Keratinocyte (primary cell): ENCODE results near the gene ACTN3. TPM values are rescaled to one million over a fixed set of nuclear protein-coding genes. Genes with fewer than 3 reads are reported as not detected.

Experiments
- DNase-seq: peaks from one replicate; pipeline ENCODE4 v3.0.0-alpha.2; 2011; ENCODE audit warnings: low read depth, missing footprints, low spot score
- FAIRE-seq: peaks from 2 replicates; lab custom pipeline; 2011; peaks lifted over from hg19 to GRCh38; lab: Jason Lieb, UNC
- H2AFZ ChIP-seq: 2 replicates; pipeline ENCODE4 v1.6.0; 2012; ENCODE audit warnings: low read length, control low read depth, inconsistent platforms; ENCODE audit not compliant: control insufficient read depth
- H3K27ac ChIP-seq: 2 replicates; pipeline ENCODE4 v1.5.1; 2011; ENCODE audit warnings: low read length; ENCODE audit not compliant: control insufficient read depth, insufficient read depth
- H3K27me3 ChIP-seq: 3 replicates; pipeline ENCODE4 v1.6.0; 2011; ENCODE audit warnings: low read length; ENCODE audit not compliant: control insufficient read depth, insufficient read depth; ENCODE audit errors: extremely low read depth
- H3K36me3 ChIP-seq, 2 experiments: 2 replicates in 1 of 2; 3 replicates in 1 of 2; pipeline ENCODE4 v1.5.1; 2011; ENCODE audit warnings: low read length in 2 of 2, mild to moderate bottlenecking in 1 of 2; ENCODE audit not compliant: control insufficient read depth in 2 of 2, insufficient read depth in 2 of 2; ENCODE audit errors: extremely low read depth in 1 of 2
- H3K4me1 ChIP-seq: 3 replicates; pipeline ENCODE4 v1.5.1; 2011; ENCODE audit warnings: low read length; ENCODE audit not compliant: control insufficient read depth, insufficient read depth; ENCODE audit errors: extremely low read depth
- H3K4me2 ChIP-seq: 3 replicates; pipeline ENCODE4 v1.6.0; 2011; ENCODE audit warnings: low read depth, low read length; ENCODE audit not compliant: control insufficient read depth, insufficient read depth; ENCODE audit errors: extremely low read depth
- H3K4me3 ChIP-seq, 3 experiments: fragments of 200-600 bp in 1 of 3; sonication (generic) in 1 of 3; 2 replicates in 2 of 3; 3 replicates in 1 of 3; pipeline ENCODE4 v1.5.1; 2011 to 2016; ENCODE audit warnings: low read length in 3 of 3, mild to moderate bottlenecking in 3 of 3, control low read depth in 2 of 3, inconsistent platforms in 1 of 3, low read depth in 1 of 3, mixed read lengths in 1 of 3, mixed run types in 1 of 3, moderate library complexity in 1 of 3; ENCODE audit not compliant: control insufficient read depth in 2 of 3, insufficient read depth in 2 of 3; ENCODE audit errors: extremely low read depth in 1 of 3
- H3K79me2 ChIP-seq: 2 replicates; pipeline ENCODE4 v1.6.0; 2012; ENCODE audit warnings: low read length; ENCODE audit not compliant: control insufficient read depth, insufficient read depth
- H3K9ac ChIP-seq: 3 replicates; pipeline ENCODE4 v1.6.0; 2011; ENCODE audit warnings: low read length; ENCODE audit not compliant: control insufficient read depth, insufficient read depth; ENCODE audit errors: extremely low read depth
- H3K9me1 ChIP-seq: 3 replicates; pipeline ENCODE4 v1.6.0; 2011; ENCODE audit warnings: low read length; ENCODE audit not compliant: control insufficient read depth, insufficient read depth; ENCODE audit errors: extremely low read depth
- H3K9me3 ChIP-seq: 2 replicates; pipeline ENCODE4 v1.5.1; 2012; ENCODE audit warnings: low read depth, low read length; ENCODE audit not compliant: control insufficient read depth
- H4K20me1 ChIP-seq: 3 replicates; pipeline ENCODE4 v1.6.0; 2011; ENCODE audit warnings: low read length; ENCODE audit not compliant: control insufficient read depth, insufficient read depth; ENCODE audit errors: extremely low read depth
- EZH2 ChIP-seq: IDR thresholded peaks from one replicate; pipeline ENCODE4 v1.6.1; 2012; ENCODE audit warnings: inconsistent platforms, mild to moderate bottlenecking, low read length, moderate library complexity
- dilution Hi-C: fragments of 300-500 bp; cut with MboI; formaldehyde crosslinking; loops from one replicate; pipeline ENCODE4 v1.7.0; 2020; ENCODE audit warnings: low sequenced_read_pairs; ENCODE audit not compliant: extremely low pct_ligation_motif_present
- polyA plus RNA-seq, 5 experiments: library from polyadenylated mRNA; depleted of rRNA in 3 of 5; stranded (reverse) in 3 of 5; stranded (forward) in 1 of 5; unstranded in 1 of 5; fragments of >200 nt; gene quantifications; 1 replicate in 1 of 5; 2 replicates in 3 of 5; 3 replicates in 1 of 5; pipeline versions ENCODE4 v1.2.1 to v1.2.3, GENCODE V29; 2011 to 2012; ENCODE audit warnings: missing spikeins in 2 of 5, low read depth in 1 of 5, low replicate concordance in 1 of 5
- TF ChIP-seq, protein P1 (sequence below), 3 experiments: IDR thresholded peaks in 1 of 3; conservative IDR thresholded peaks in 1 of 3; optimal IDR thresholded peaks in 1 of 3; 2 replicates in 2 of 3; 3 replicates in 1 of 3; pipeline versions ENCODE3 to v1.5.1; 2011; ENCODE audit warnings: low read length in 3 of 3, mild to moderate bottlenecking in 3 of 3, moderate library complexity in 2 of 3, control low read depth in 1 of 3, inconsistent platforms in 1 of 3; ENCODE audit not compliant: insufficient read depth in 2 of 3; ENCODE audit errors: extremely low read depth in 1 of 3

ACTN3 gene
- polyA plus RNA-seq, 1 donor (not counting 4 experiments of a cell fraction or from before 2014, with no cell fraction given) = not detected

DNA sequence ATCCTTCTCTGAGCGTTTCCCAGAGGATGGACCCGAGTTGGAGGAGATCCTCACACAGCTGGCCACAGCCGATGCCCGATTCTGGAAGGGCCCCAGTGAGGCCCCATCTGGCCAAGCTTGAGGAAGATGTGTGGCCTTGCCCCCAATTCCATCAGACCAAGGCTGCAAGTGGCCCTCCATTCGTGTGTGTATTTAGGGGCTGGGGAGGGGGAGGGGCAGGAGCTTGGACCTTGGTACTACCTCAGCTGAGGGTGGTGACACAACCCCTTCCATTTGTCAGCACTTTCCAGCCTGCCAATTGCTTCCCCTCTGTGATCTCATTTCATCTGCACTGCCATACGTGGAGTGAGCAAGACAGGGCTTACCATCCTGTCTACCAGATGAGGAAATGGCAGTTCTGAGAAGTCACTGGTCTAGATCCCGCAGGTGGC, 37.6 kb upstream of the ACTN3 start:
- H3K79me2 ChIP-seq = peaks cover 13% of the 10 kb centered on the region
- dilution Hi-C loops = no loop called here
- H2AFZ ChIP-seq = no peak overlapping the region
- H3K27ac ChIP-seq = no peak overlapping the region
- H3K9ac ChIP-seq = no peak overlapping the region
- no peaks in the 10 kb centered on the region for H3K9me1 ChIP-seq
- H4K20me1 ChIP-seq = no peaks in the 10 kb centered on the region
- H3K4me2 ChIP-seq = no peak overlapping the region
- H3K27me3 ChIP-seq = no peaks in the 10 kb centered on the region
- H3K4me3 ChIP-seq = no peak overlapping the region
- no peaks in the 10 kb centered on the region for H3K9me3 ChIP-seq
- H3K4me1 ChIP-seq = peaks cover 7% of the 10 kb centered on the region
- FAIRE-seq (no peak), DNase-seq (no peak)
- peaks cover 5 to 15% of the 10 kb centered on the region in 2 experiments for H3K36me3 ChIP-seq
- TF ChIP-seq, protein P1, sequence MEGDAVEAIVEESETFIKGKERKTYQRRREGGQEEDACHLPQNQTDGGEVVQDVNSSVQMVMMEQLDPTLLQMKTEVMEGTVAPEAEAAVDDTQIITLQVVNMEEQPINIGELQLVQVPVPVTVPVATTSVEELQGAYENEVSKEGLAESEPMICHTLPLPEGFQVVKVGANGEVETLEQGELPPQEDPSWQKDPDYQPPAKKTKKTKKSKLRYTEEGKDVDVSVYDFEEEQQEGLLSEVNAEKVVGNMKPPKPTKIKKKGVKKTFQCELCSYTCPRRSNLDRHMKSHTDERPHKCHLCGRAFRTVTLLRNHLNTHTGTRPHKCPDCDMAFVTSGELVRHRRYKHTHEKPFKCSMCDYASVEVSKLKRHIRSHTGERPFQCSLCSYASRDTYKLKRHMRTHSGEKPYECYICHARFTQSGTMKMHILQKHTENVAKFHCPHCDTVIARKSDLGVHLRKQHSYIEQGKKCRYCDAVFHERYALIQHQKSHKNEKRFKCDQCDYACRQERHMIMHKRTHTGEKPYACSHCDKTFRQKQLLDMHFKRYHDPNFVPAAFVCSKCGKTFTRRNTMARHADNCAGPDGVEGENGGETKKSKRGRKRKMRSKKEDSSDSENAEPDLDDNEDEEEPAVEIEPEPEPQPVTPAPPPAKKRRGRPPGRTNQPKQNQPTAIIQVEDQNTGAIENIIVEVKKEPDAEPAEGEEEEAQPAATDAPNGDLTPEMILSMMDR (optimal IDR thresholded peaks at IDR 0.05 in 1 of 3, IDR thresholded peaks at IDR 0.05 in 1 of 3, conservative IDR thresholded peaks at IDR 0.05 in 1 of 3; ENCODE audit: extremely low read depth in 1 of 3, insufficient read depth in 2 of 3, low read length in 3 of 3) = no peak
- no peak for TF ChIP-seq EZH2

DNA sequence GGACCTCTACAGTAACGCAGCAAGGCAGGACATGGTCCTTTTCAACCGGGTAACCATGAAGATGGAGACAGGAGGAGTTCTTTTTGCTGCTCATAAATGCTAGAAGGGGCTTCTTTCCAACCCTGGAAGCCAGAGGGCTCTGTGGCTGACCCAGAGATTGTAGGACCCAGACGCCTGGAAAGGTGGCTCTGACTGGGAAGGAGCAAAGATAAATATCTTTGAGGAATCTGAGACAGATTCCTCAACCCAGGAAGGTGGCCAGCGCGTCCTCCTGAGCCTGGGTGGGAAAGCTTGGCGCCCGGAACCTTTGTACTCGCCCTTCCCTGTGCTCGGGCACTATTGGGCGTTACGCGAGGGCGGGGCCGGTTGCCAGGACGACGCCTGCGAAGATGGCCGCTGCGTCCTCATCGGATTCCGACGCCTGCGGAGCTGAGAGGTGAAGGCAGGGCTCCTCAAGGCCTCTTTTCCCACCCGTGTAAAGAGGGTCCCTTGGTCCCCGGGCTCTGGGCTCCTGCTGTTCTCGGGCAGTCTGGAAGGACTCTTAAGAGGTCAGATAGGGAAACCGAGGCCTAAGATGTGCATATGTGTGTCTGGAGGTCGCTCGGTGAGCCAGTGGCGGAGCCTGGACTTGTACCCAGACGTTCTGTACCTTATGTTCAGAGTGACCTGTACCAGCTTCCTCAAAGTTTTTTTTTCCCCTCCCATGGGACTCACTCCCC, 36.3 kb upstream of the ACTN3 start, which contains the start of gene BBS1:
Gene BBS1 (plus strand): TSS at position 365 of the 719 bp plus-strand sequence. CDS start 25 bp downstream, at position 390.
- Histone ChIP-seq H3K27ac (peak within 1 kb of the TSS; percentile 67), H3K4me3 (peak within 1 kb of the TSS; percentile 60 to 99 (median 98)), H2AFZ (peak within 1 kb of the TSS; percentile 96), H3K9ac (peak within 1 kb of the TSS; percentile 92), H3K79me2 (peaks cover 13% of the 10 kb centered on the region), H3K36me3 (peaks cover 7% of the 10 kb centered on the region in 2 experiments), H3K9me3 (no peaks in the 10 kb centered on the region), H3K4me2 (peak within 1 kb of the TSS; percentile 100), H4K20me1 (no peaks in the 10 kb centered on the region), H3K27me3 (no peaks in the 10 kb centered on the region), H3K9me1 (no peaks in the 10 kb centered on the region), H3K4me1 (peaks cover 7% of the 10 kb centered on the region)
- FAIRE-seq = peak; percentile 26
- dilution Hi-C loops = no loop called here
- no peak for DNase-seq
- TF ChIP-seq, protein P1 (optimal IDR thresholded peaks at IDR 0.05 in 1 of 3, IDR thresholded peaks at IDR 0.05 in 1 of 3, conservative IDR thresholded peaks at IDR 0.05 in 1 of 3; ENCODE audit: extremely low read depth in 1 of 3, insufficient read depth in 2 of 3, low read length in 3 of 3) = no peak
- no peak for TF ChIP-seq EZH2
